GM13977 (cell line): ENCODE results near the gene CRPPA.
"Not testable (repeated sequence)": the region's sequence is repeated elsewhere in the genome, so short reads cannot be mapped to it uniquely, and the experiment has no call there.

Experiments
- DNase-seq: peaks from one replicate; pipeline ENCODE4 v3.0.0; 2012; ENCODE audit warnings: low spot score
- in situ Hi-C: fragments of 300-500 bp; cut with MboI; formaldehyde crosslinking; loops from one replicate; pipeline ENCODE4 v1.12.0; 2022; ENCODE audit warnings: low sequenced_read_pairs, low pct_unique_long_range_greater_than_20kb, mixed read lengths, inconsistent platforms; ENCODE audit not compliant: unreplicated experiment
- TF ChIP-seq, protein P1 (sequence below): IDR thresholded peaks from 2 replicates; pipeline ENCODE4 v1.5.1; 2012; ENCODE audit warnings: mild to moderate bottlenecking, control low read depth; ENCODE audit not compliant: insufficient read depth; ENCODE audit errors: extremely low read depth, missing control alignments

The CRPPA gene

DNA sequence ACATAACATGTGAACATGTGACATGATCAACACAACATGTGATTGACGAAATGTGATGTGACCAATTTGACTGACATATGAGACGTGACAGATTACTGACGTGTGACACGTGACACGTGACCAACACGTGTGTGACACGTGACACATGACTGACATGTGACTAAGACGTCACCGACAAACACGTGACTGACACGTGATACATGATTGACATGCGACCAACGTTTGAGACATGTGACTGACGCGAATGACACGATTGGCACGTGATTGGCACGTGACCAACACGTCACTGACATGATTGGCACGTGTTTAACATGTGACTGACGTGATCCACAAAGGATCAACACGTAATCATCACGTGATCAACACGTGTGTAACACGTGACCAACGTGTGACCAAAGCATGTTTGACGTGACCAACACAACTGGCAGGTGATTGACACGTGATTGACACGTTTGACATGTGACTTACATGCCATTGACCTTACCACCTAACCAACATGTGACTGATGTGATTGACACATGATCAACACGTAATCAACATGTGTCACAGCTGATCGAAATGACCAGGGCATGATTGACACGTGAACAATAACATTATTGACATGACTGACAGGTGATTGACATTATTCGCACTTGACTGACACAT lies 23.7 kb downstream of the CRPPA start:
- TF ChIP-seq, protein P1, sequence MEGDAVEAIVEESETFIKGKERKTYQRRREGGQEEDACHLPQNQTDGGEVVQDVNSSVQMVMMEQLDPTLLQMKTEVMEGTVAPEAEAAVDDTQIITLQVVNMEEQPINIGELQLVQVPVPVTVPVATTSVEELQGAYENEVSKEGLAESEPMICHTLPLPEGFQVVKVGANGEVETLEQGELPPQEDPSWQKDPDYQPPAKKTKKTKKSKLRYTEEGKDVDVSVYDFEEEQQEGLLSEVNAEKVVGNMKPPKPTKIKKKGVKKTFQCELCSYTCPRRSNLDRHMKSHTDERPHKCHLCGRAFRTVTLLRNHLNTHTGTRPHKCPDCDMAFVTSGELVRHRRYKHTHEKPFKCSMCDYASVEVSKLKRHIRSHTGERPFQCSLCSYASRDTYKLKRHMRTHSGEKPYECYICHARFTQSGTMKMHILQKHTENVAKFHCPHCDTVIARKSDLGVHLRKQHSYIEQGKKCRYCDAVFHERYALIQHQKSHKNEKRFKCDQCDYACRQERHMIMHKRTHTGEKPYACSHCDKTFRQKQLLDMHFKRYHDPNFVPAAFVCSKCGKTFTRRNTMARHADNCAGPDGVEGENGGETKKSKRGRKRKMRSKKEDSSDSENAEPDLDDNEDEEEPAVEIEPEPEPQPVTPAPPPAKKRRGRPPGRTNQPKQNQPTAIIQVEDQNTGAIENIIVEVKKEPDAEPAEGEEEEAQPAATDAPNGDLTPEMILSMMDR: no peak
- in situ Hi-C loops: no loop called here
- no peak for DNase-seq

DNA sequence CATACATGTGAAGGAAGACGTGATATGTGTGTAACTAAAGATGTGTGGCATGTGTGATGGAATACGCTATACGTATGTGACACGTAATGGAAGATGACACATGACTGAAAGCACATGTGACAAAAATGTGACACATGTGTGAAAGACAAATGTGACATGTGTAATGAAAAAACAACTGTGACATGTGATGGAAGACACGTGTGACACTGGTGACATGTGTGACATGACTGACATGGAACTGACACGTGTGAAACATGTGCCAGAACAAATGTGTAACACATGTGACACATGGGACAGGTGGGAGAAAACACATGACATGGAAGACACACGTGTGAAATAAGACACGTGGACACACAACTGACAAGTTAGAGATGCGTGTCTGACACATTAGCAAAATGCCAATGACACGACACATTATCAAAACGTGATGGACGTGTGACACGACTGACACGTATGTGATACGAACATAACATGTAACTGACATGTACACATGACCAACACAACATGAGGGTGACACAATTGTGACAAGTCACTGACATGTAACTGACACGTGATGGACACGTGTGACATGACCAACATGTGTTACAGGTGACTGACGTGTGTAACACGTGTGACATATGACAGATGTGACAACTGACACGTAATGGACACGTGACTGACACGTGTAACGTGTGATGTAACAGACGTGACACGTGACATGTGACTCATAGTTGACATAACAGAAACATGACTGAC lies 24.4 kb downstream of the CRPPA start:
- TF ChIP-seq, protein P1: no peak
- in situ Hi-C loops: no loop called here
- DNase-seq: no peak

DNA sequence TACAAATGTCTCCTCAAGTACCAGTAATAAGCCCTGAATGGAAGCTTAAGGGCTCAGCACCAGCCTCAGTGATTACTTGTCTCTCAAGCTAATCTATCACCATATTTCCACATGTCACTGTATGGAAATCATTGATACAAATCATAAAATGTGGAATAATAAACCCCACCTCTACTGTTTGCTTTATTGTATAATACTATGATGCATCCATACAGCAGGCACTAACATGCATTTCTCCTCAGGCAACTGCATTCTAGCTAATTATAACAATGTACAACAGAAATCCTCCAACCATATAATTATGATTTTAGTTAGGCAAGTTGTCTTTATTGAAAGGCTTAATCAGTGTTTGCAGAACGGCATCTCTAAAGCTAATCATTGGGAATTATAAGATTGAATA lies 26.2 kb downstream of the CRPPA start:
- no peak for DNase-seq
- in situ Hi-C loops: no loop called here
- TF ChIP-seq, protein P1: no peak

DNA sequence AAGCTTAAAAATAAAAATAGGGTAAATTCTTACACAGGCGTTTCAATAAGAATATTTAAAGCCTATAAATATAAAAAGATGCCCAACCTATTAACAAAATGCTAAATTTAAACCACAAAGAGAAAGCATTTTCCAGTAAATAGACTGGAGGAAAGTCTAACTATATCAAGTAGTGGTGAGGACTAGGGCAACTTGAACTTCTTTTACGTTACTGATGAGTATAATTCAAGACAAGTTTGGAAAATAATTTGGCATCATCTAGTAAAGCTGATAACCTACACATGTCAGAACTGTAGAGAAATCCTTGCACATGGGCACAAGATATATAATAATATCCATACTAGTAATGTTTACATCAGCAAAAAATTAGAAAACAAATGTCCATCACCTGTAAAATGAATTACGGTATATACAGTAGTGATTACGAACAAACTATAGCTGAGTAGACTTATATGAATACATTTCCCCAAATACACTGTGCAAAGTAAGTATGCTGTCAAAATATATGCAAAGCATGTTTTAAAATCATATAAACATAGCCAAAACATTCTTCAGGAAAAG lies 27.4 kb downstream of the CRPPA start:
- TF ChIP-seq, protein P1: no peak
- in situ Hi-C loops: no loop called here
- no peak for DNase-seq

DNA sequence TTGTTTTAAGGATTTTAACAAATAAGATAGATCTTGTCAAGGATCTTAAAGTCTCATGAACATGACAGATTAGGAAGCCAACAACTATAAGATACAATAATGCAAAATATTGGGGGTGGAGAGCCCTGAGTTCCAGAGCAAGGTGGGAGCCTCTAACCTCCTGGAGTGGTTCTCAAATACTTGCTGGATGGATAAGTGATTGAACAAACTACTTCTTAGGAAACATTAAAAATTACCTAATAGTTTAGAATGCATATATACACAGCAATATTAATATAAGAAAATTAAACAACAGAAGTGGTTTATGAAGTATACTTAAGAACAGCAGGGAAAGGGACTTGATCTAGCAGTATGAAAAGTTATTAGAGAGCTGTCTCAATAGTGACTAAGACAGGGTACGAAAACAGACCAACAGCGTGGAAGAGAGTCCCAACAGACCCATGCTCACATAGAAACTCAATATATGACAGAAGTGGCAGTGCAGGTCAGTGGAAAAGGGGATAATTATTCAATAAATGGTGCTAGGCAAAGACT lies 28.3 kb downstream of the CRPPA start:
- DNase-seq: no peak
- TF ChIP-seq, protein P1: no peak
- in situ Hi-C loops: no loop called here

DNA sequence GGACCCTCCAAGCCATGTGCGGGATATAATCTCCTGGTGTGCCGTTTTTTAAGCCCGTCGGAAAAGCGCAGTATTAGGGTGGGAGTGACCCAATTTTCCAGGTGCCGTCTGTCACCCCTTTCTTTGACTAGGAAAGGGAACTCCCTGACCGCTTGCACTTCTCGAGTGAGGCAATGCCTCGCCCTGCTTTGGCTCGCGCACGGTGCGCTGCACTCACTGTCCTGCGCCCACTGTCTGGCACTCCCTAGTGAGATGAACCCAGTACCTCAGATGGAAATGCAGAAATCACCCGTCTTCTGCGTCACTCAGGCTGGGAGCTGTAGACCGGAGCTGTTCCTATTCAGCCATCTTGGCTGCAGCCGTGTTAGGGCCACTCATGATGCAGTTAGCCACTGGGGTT lies 37.6 kb downstream of the CRPPA start:
- in situ Hi-C loops, DNase-seq: not testable (repeated sequence)

DNA sequence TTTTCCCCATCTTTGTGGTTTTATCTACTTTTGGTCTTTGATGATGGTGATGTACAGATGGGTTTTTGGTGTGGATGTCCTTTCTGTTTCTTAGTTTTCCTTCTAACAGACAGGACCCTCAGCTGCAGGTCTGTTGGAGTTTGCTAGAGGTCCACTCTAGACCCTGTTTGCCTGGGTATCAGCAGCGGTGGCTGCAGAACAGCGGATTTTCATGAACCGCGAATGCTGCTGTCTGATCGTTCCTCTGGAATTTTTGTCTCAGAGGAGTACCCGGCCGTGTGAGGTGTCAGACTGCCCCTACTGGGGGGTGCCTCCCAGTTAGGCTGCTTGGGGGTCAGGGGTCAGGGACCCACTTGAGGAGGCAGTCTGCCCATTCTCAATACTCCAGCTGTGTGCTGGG lies 38.2 kb downstream of the CRPPA start:
- in situ Hi-C loops, DNase-seq: not testable (repeated sequence)
